ENCODE data around the gene SOWAHB. TPM values are rescaled to one million over a fixed set of nuclear protein-coding genes. Genes with fewer than 3 reads are reported as not detected.
A peak's percentile ranks its signal among the peaks of the same experiment; 100 is the strongest.
"Not testable (repeated sequence)": the region's sequence is repeated elsewhere in the genome, so short reads cannot be mapped to it uniquely, and the experiment has no call there.

The SOWAHB gene
- total RNA-seq, 1 donor from 2014 or later = 4.8 TPM

- Mint-ChIP-seq H3K4me1 (ENCODE audit: low read depth) (peaks cover 25% of the 10 kb centered on the region), H3K36me3 (ENCODE audit: low read depth) (no peaks in the 10 kb centered on the region), H3K27me3 (ENCODE audit: low read depth) (no peaks in the 10 kb centered on the region), H3K9me3 (ENCODE audit: low read depth) (no peaks in the 10 kb centered on the region), H3K4me3 (ENCODE audit: unreplicated experiment) (no peak overlapping the region), H3K27ac (ENCODE audit: unreplicated experiment) (no peak overlapping the region)
- no peak for DNase-seq (ENCODE audit: low spot score)
- no peak for TF ChIP-seq CTCF (IDR thresholded peaks at IDR 0.05)
Observed at GRCh38 chr4:76886214-76886613, 11.7 kb downstream of the SOWAHB start.

GRCh38 chr4:76883147-76883546, 14.8 kb downstream of the SOWAHB start:
- H3K36me3 Mint-ChIP-seq (ENCODE audit: low read depth) = no peaks in the 10 kb centered on the region
- no peaks in the 10 kb centered on the region for H3K9me3 Mint-ChIP-seq (ENCODE audit: low read depth)
- H3K27ac Mint-ChIP-seq (ENCODE audit: unreplicated experiment) = peak overlapping the region; percentile 91
- no peak for DNase-seq (ENCODE audit: low spot score)
- no peaks in the 10 kb centered on the region for H3K27me3 Mint-ChIP-seq (ENCODE audit: low read depth)
- H3K4me3 Mint-ChIP-seq (ENCODE audit: unreplicated experiment) = no peak overlapping the region
- TF ChIP-seq CTCF (IDR thresholded peaks at IDR 0.05) = no peak
- H3K4me1 Mint-ChIP-seq (ENCODE audit: low read depth) = peaks cover 25% of the 10 kb centered on the region

GRCh38 chr4:76882630-76883029, 15.3 kb downstream of the SOWAHB start:
- no peaks in the 10 kb centered on the region for H3K27me3 Mint-ChIP-seq (ENCODE audit: low read depth)
- no peaks in the 10 kb centered on the region for H3K9me3 Mint-ChIP-seq (ENCODE audit: low read depth)
- peaks cover 25% of the 10 kb centered on the region for H3K4me1 Mint-ChIP-seq (ENCODE audit: low read depth)
- TF ChIP-seq CTCF (IDR thresholded peaks at IDR 0.05) = no peak
- H3K27ac Mint-ChIP-seq (ENCODE audit: unreplicated experiment) = peak overlapping the region; percentile 38
- no peak for DNase-seq (ENCODE audit: low spot score)
- no peaks in the 10 kb centered on the region for H3K36me3 Mint-ChIP-seq (ENCODE audit: low read depth)
- H3K4me3 Mint-ChIP-seq (ENCODE audit: unreplicated experiment) = no peak overlapping the region

GRCh38 chr4:76881375-76881774, 16.6 kb downstream of the SOWAHB start:
- no peak overlapping the region for H3K4me3 Mint-ChIP-seq (ENCODE audit: unreplicated experiment)
- DNase-seq (ENCODE audit: low spot score) = no peak
- H3K9me3 Mint-ChIP-seq (ENCODE audit: low read depth) = no peaks in the 10 kb centered on the region
- H3K36me3 Mint-ChIP-seq (ENCODE audit: low read depth) = no peaks in the 10 kb centered on the region
- no peaks in the 10 kb centered on the region for H3K27me3 Mint-ChIP-seq (ENCODE audit: low read depth)
- no peak overlapping the region for H3K27ac Mint-ChIP-seq (ENCODE audit: unreplicated experiment)
- peaks cover 25% of the 10 kb centered on the region for H3K4me1 Mint-ChIP-seq (ENCODE audit: low read depth)
- no peak for TF ChIP-seq CTCF (IDR thresholded peaks at IDR 0.05)

GRCh38 chr4:76879731-76880364, 18.1 kb downstream of the SOWAHB start:
- H3K9me3 Mint-ChIP-seq (ENCODE audit: low read depth) = no peaks in the 10 kb centered on the region
- no peaks in the 10 kb centered on the region for H3K27me3 Mint-ChIP-seq (ENCODE audit: low read depth)
- no peak for DNase-seq (ENCODE audit: low spot score)
- no peak overlapping the region for H3K4me3 Mint-ChIP-seq (ENCODE audit: unreplicated experiment)
- H3K4me1 Mint-ChIP-seq (ENCODE audit: low read depth) = peaks cover 24% of the 10 kb centered on the region
- H3K27ac Mint-ChIP-seq (ENCODE audit: unreplicated experiment) = no peak overlapping the region
- no peaks in the 10 kb centered on the region for H3K36me3 Mint-ChIP-seq (ENCODE audit: low read depth)
- no peak for TF ChIP-seq CTCF (IDR thresholded peaks at IDR 0.05)

GRCh38 chr4:76878641-76879165, 19.2 kb downstream of the SOWAHB start:
- H3K4me1 Mint-ChIP-seq (ENCODE audit: low read depth) = peaks cover 13% of the 10 kb centered on the region
- H3K9me3 Mint-ChIP-seq (ENCODE audit: low read depth) = not testable (repeated sequence)

More at GRCh38 chr4:76878641-76879165, 19.2 kb downstream of the SOWAHB start:
- H3K36me3 Mint-ChIP-seq (ENCODE audit: low read depth); H3K27ac Mint-ChIP-seq (ENCODE audit: unreplicated experiment); H3K4me3 Mint-ChIP-seq (ENCODE audit: unreplicated experiment); H3K27me3 Mint-ChIP-seq (ENCODE audit: low read depth); DNase-seq (ENCODE audit: low spot score): not testable (repeated sequence)

Data from chondrocyte (in vitro differentiated cells).